Measurements from ENCODE around the gene GC. TPM values are rescaled to one million over a fixed set of nuclear protein-coding genes. Genes with fewer than 3 reads are reported as not detected.

Gene GC
- total RNA-seq, result not detected

GRCh38 chr4:71783972-71784371, at the start of gene GC:
GC (minus strand) TSS chr4:71784079; CDS start chr4:71784018, 61 bp downstream.
- Histone ChIP-seq H3K27ac (no peak within 1 kb of the TSS), H3K27me3 (no peaks in the 10 kb centered on the region), H3K4me1 (no peaks in the 10 kb centered on the region), H3K9me3 (no peaks in the 10 kb centered on the region), H3K4me3 (no peak within 1 kb of the TSS), H3K36me3 (no peaks in the 10 kb centered on the region)
- no peak for DNase-seq (ENCODE audit: low spot score in 2 of 2)
- TF ChIP-seq POLR2A (IDR thresholded peaks at IDR 0.05) (no peak), EP300 (IDR thresholded peaks at IDR 0.05) (no peak), CTCF (IDR thresholded peaks at IDR 0.05) (no peak)

- H3K4me1 ChIP-seq, result no peaks in the 10 kb centered on the region
- H3K27ac ChIP-seq, result no peak overlapping the region
- no peaks in the 10 kb centered on the region for H3K36me3 ChIP-seq
- TF ChIP-seq EP300 (IDR thresholded peaks at IDR 0.05), result no peak
- no peak for TF ChIP-seq CTCF (IDR thresholded peaks at IDR 0.05)
- TF ChIP-seq POLR2A (IDR thresholded peaks at IDR 0.05), result no peak
- WGBS, 2 donors, result 48 to 54% methylated on average over 10 of the region's 10 CpGs
- H3K27me3 ChIP-seq, result no peaks in the 10 kb centered on the region
- no peak overlapping the region for H3K4me3 ChIP-seq
- no peak for DNase-seq (ENCODE audit: low spot score in 2 of 2)
- no peaks in the 10 kb centered on the region for H3K9me3 ChIP-seq
Observed at GRCh38 chr4:71833232-71833900, 49.5 kb upstream of the GC start.

- WGBS, 2 donors, result 14 to 18% methylated on average over 3 of the region's 3 CpGs
- H3K27ac ChIP-seq, result no peak overlapping the region
- H3K4me1 ChIP-seq, result no peaks in the 10 kb centered on the region
- no peak for DNase-seq (ENCODE audit: low spot score in 2 of 2)
- no peaks in the 10 kb centered on the region for H3K9me3 ChIP-seq
- no peak for TF ChIP-seq POLR2A (IDR thresholded peaks at IDR 0.05)
- TF ChIP-seq CTCF (IDR thresholded peaks at IDR 0.05), result no peak
- no peak for TF ChIP-seq EP300 (IDR thresholded peaks at IDR 0.05)
- H3K4me3 ChIP-seq, result no peak overlapping the region
- H3K36me3 ChIP-seq, result no peaks in the 10 kb centered on the region
- H3K27me3 ChIP-seq, result no peaks in the 10 kb centered on the region
Observed at GRCh38 chr4:71832049-71832448, 48.2 kb upstream of the GC start.

GRCh38 chr4:71830497-71831190, 46.8 kb upstream of the GC start:
- Histone ChIP-seq H3K27ac (no peak overlapping the region), H3K4me3 (no peak overlapping the region), H3K4me1 (no peaks in the 10 kb centered on the region), H3K27me3 (no peaks in the 10 kb centered on the region), H3K9me3 (no peaks in the 10 kb centered on the region), H3K36me3 (no peaks in the 10 kb centered on the region)
- DNase-seq (ENCODE audit: low spot score in 2 of 2), result no peak
- 73 to 81% methylated on average over 4 of the region's 4 CpGs for WGBS, 2 donors
- TF ChIP-seq CTCF (IDR thresholded peaks at IDR 0.05), result no peak
- TF ChIP-seq EP300 (IDR thresholded peaks at IDR 0.05), result no peak
- no peak for TF ChIP-seq POLR2A (IDR thresholded peaks at IDR 0.05)

- 83 to 95% methylated on average over 1 of the region's 1 CpG for WGBS, 2 donors
- no peaks in the 10 kb centered on the region for H3K4me1 ChIP-seq
Observed at GRCh38 chr4:71828470-71828869, 44.6 kb upstream of the GC start.

More at GRCh38 chr4:71828470-71828869, 44.6 kb upstream of the GC start:
- no peaks in the 10 kb centered on the region for H3K9me3 ChIP-seq
- H3K27me3 ChIP-seq, result no peaks in the 10 kb centered on the region
- no peak overlapping the region for H3K4me3 ChIP-seq
- H3K27ac ChIP-seq, result no peak overlapping the region
- no peaks in the 10 kb centered on the region for H3K36me3 ChIP-seq
- TF ChIP-seq POLR2A (IDR thresholded peaks at IDR 0.05), result no peak
- TF ChIP-seq CTCF (IDR thresholded peaks at IDR 0.05), result no peak
- TF ChIP-seq EP300 (IDR thresholded peaks at IDR 0.05), result no peak
- DNase-seq (ENCODE audit: low spot score in 2 of 2), result no peak
